ENCODE data around the gene H3-3A. TPM values are rescaled to one million over a fixed set of nuclear protein-coding genes. Genes with fewer than 3 reads are reported as not detected.

Gene H3-3A
- total and polyA plus RNA-seq, 10 of the 15 experiments (the other 5 are each of a cell fraction or from before 2014, with no cell fraction given), result 215 to 486 (median 393) TPM

DNA sequence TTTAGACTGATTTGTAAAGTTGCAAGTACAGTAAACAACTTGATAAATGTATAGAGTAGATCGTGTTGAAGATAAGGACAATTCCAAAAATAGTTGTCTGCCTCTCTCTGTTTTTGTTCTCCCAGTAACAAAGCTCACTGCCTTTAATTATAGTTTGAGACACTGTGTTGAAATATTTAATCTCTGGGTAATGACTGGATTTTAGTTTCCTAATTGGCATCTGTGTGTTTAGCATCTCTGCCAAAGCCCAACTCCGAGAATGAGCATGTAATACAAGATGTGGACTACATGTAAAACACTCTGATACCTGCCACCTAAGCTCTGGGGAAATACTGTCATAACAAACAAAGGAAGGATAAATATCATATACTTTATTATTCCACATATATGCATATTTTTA is 35.7 kb upstream of the H3-3A start (continued):
- TF ChIP-seq, protein P1, sequence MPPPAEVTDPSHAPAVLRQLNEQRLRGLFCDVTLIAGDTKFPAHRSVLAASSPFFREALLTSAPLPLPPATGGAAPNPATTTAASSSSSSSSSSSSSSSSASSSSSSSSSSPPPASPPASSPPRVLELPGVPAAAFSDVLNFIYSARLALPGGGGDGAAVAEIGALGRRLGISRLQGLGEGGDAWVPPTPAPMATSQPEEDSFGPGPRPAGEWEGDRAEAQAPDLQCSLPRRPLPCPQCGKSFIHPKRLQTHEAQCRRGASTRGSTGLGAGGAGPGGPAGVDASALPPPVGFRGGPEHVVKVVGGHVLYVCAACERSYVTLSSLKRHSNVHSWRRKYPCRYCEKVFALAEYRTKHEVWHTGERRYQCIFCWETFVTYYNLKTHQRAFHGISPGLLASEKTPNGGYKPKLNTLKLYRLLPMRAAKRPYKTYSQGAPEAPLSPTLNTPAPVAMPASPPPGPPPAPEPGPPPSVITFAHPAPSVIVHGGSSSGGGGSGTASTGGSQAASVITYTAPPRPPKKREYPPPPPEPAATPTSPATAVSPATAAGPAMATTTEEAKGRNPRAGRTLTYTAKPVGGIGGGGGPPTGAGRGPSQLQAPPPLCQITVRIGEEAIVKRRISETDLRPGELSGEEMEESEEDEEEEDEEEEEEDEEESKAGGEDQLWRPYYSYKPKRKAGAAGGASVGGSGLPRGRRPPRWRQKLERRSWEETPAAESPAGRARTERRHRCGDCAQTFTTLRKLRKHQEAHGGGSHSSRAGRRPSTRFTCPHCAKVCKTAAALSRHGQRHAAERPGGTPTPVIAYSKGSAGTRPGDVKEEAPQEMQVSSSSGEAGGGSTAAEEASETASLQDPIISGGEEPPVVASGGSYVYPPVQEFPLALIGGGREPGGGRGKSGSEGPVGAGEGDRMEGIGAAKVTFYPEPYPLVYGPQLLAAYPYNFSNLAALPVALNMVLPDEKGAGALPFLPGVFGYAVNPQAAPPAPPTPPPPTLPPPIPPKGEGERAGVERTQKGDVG (CRISPR knock-in tag; IDR thresholded peaks at IDR 0.05), result no peak
- TF ChIP-seq PKNOX1 (IDR thresholded peaks at IDR 0.05) (no peak), BMI1 (IDR thresholded peaks at IDR 0.05; ENCODE audit: borderline replicate concordance) (no peak), JUND (IDR thresholded peaks at IDR 0.05; ENCODE audit: low read depth, low read length) (no peak), POU2F2 (IDR thresholded peaks at IDR 0.05; ENCODE audit: borderline replicate concordance, low read depth, low read length) (no peak), GABPA (IDR thresholded peaks at IDR 0.05; ENCODE audit: low read depth) (no peak)

DNA sequence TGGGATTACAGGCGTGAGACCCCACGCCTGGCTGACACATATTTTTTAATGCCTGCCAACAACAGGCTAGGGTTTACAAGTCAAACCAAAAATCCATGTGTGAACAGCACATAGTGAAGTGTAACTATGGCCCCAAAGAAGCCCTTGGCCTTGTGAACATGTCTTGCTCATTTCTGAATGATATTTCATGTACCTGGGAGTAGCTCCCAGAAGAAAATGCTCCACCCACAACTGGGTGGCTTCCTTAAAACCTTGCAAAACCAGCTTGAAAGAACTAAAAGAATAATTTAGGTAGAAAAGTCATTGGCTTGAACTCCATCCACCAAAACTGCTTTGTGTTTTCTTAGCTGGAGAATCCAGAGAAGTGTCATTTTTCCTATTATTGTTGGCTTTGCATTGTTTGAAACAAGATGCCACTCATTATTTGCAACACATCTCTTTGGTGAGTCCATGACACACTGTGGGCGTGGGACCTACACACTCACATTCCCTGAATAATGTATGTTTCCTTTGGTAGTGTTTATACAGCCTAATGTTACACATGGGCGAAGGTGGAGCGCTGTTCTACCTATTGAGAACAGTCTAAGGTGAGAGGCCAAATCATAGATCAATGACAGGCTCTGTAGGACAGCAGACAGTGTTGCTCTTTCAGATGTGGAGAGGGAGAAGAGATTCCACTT is 34.8 kb upstream of the H3-3A start:
- H3K79me2 ChIP-seq (ENCODE audit: control insufficient read depth, insufficient read depth, low read length), result no peaks in the 10 kb centered on the region
- H3K27me3 ChIP-seq (replicated peaks in 1 of 2; ENCODE audit: control insufficient read depth in 2 of 2, insufficient read depth in 2 of 2, low read length in 1 of 2), result no peaks in the 10 kb centered on the region
- ChIA-PET CTCF (interaction anchor here (1.0 to 3.8 kb wide), 7 partner anchors 24 to 265 kb away, joined by 3 to 15 read pairs (median 5); no protein-coding TSS in a partner anchor), RAD21 (ENCODE audit: unreplicated experiment) (interaction anchor here (1.0 to 2.7 kb wide), 3 partner anchors 25 to 37 kb away, joined by 3 to 27 read pairs (median 5); partner anchors contain the start of gene H3-3A), POLR2A (interaction anchor here (0.5 to 3.6 kb wide), 7 partner anchors 8 to 219 kb away, joined by 3 to 32 read pairs (median 4); partner anchors contain the start of genes H3-3A and SDE2), SMC1A (ENCODE audit: uncharacterized antibody, unreplicated experiment) (interaction anchor here (1.1 to 4.3 kb wide), 6 partner anchors 8 to 27 kb away, joined by 3 to 39 read pairs (median 5); partner anchors contain the start of gene SDE2)
- no TSS peak for BruUV-seq (replicated peaks)
- no peak for ATAC-seq
- 94% methylated on average over 5 of the region's 5 CpGs for WGBS (ENCODE audit: insufficient coverage, insufficient replicate concordance, low lambda C conversion rate, missing lambda C conversion rate)
- H3K4me1 ChIP-seq (ENCODE audit: control insufficient read depth, insufficient read depth, low read length), result peaks cover 26% of the 10 kb centered on the region
- H3K27ac ChIP-seq (ENCODE audit: control insufficient read depth, insufficient read depth), result no peak overlapping the region
- FAIRE-seq, result no peak
- no peak overlapping the region for H3K4me2 ChIP-seq (ENCODE audit: control insufficient read depth, insufficient read depth)
- no peak overlapping the region for H3K9ac ChIP-seq (ENCODE audit: control insufficient read depth, insufficient read depth, low read length)
- H2AFZ ChIP-seq (ENCODE audit: control insufficient read depth, low read depth, low read length), result no peak overlapping the region
- no peak for DNase-seq (ENCODE audit: low read depth, low spot score)
- no peaks in the 10 kb centered on the region for H4K20me1 ChIP-seq (ENCODE audit: control insufficient read depth, insufficient read depth)
- in situ Hi-C loops (cut with MboI) (no loop called here), intact Hi-C loops (cut with micrococcal nuclease; ENCODE audit: unreplicated experiment) (no loop called here)
- H3K36me3 ChIP-seq (ENCODE audit: control insufficient read depth in 2 of 2, insufficient read depth in 2 of 2, low read length in 1 of 2), result no peaks in the 10 kb centered on the region
- no peaks in the 10 kb centered on the region for H3K9me3 ChIP-seq (replicated peaks; ENCODE audit: control insufficient read depth, insufficient read depth, low read length)
- H3K4me3 ChIP-seq, result no peak overlapping the region
- TF ChIP-seq ZZZ3 (IDR thresholded peaks at IDR 0.05; ENCODE audit: control insufficient read depth, insufficient read length, low read depth), result no peak
- no peak for TF ChIP-seq MEF2B (IDR thresholded peaks at IDR 0.05; ENCODE audit: partially characterized antibody, poor library complexity, severe bottlenecking)
- TF ChIP-seq MTA2 (IDR thresholded peaks at IDR 0.05; ENCODE audit: low read depth), result no peak
- no peak for TF ChIP-seq POLR2A (IDR thresholded peaks at IDR 0.05; ENCODE audit: low read depth, low read length)
- TF ChIP-seq TCF3 (IDR thresholded peaks at IDR 0.05; ENCODE audit: borderline replicate concordance, insufficient read depth, low read depth, low read length), result no peak
- no peak for TF ChIP-seq PML (IDR thresholded peaks at IDR 0.05; ENCODE audit: low read length)
- no peak for TF ChIP-seq ZNF384 (IDR thresholded peaks at IDR 0.05; ENCODE audit: borderline replicate concordance, low read depth, low read length)
- TF ChIP-seq, protein P2, sequence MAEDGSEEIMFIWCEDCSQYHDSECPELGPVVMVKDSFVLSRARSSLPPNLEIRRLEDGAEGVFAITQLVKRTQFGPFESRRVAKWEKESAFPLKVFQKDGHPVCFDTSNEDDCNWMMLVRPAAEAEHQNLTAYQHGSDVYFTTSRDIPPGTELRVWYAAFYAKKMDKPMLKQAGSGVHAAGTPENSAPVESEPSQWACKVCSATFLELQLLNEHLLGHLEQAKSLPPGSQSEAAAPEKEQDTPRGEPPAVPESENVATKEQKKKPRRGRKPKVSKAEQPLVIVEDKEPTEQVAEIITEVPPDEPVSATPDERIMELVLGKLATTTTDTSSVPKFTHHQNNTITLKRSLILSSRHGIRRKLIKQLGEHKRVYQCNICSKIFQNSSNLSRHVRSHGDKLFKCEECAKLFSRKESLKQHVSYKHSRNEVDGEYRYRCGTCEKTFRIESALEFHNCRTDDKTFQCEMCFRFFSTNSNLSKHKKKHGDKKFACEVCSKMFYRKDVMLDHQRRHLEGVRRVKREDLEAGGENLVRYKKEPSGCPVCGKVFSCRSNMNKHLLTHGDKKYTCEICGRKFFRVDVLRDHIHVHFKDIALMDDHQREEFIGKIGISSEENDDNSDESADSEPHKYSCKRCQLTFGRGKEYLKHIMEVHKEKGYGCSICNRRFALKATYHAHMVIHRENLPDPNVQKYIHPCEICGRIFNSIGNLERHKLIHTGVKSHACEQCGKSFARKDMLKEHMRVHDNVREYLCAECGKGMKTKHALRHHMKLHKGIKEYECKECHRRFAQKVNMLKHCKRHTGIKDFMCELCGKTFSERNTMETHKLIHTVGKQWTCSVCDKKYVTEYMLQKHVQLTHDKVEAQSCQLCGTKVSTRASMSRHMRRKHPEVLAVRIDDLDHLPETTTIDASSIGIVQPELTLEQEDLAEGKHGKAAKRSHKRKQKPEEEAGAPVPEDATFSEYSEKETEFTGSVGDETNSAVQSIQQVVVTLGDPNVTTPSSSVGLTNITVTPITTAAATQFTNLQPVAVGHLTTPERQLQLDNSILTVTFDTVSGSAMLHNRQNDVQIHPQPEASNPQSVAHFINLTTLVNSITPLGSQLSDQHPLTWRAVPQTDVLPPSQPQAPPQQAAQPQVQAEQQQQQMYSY (CRISPR knock-in tag; IDR thresholded peaks at IDR 0.05), result no peak

All from GM12878 (cell line).